NCI-H187 treated with DMSO at 0.1 percent for 48 hours (cell line): ENCODE data around the gene ZNF750.

Source experiments
- DNase-seq: peaks from one replicate; lab custom pipeline; 2025; lab: John Stamatoyannopoulos, UW

The ZNF750 gene

GRCh38 chr17:82872591-82873520 lies 33.0 kb upstream of the ZNF750 start:
- DNase-seq, result no peak

DNA sequence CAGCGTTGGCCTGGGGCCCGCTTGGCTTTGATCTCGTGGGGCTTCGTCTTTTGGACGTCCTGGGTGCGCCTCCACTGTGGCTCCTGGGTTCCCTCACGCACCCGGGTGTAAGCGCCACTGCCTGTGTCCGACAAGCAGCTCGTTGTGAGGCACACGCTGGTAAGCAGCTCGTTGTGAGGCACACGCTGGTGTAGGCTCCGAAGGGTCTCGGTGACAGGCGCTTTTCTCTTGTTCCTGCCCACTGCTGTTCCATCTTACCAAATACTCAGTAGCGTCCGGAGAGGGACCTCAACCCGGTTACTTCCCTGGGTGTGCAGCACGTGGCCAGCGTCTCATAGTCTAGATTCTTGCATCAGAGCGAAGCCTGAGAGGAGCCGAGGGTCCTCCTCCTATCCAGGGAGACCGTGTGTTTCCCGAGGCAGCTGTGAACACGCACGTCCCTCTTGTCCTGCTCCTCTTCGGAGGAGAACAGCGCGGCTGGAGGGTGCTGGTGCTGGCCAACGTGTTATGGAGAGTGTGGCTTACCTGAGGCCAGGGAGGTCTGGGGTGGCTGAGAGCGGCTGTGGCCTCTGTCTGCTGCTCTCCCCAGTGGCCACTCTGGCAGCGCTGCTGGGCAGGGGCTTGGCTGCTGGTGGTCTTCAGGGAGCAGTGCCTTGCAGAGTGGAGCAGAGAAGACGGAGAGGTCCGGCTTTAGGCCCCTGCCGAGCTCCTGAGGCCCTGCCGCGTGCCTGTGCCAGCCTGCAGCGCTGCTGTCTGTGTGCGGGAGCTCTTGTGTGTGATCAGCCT lies 32.1 kb upstream of the ZNF750 start:
- DNase-seq, result no peak

- DNase-seq, result no peak
Measured at GRCh38 chr17:82871056-82871775, 31.4 kb upstream of the ZNF750 start.

DNA sequence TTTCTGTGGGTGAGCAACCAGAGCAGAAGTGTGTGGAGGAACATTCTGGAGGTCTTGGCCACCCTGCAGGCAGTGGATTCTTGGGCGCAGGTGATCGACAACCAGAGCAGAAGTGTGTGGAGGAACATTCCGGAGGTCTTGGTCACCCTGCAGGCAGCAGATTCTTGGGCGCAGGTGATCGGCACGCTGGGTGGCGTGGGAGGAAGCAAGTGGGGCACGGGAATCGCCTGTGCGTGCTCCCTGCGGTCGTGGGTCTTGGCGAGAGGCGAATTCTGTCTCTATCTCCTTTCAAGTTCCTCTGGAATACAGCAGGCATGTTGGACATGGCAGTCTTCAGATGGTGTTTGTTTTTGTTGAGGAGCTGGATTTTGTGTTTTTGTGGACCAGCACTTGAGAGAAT lies 30.7 kb upstream of the ZNF750 start:
- DNase-seq, result no peak

GRCh38 chr17:82870091-82870491 lies 30.3 kb upstream of the ZNF750 start:
- DNase-seq, result no peak

DNA sequence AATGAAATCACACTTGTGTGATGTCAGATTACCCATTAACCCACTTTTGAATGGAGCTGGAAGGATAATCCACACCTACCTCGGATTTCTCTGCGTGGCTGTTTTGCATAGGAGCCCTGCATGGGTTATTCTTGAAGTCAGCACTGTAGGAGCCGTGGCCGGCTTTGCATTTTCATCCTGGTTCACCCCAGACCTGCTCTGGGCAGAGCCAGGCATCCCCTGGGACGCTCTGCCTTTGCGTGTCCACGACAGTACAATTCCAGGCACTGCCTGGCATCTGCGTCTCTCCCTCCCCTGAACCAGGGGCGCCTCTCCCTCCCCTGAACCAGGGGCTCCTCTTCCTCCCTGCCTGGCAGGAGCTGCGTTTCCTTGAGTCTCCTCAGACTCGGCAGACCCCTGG lies 29.7 kb upstream of the ZNF750 start:
- DNase-seq, result no peak

DNA sequence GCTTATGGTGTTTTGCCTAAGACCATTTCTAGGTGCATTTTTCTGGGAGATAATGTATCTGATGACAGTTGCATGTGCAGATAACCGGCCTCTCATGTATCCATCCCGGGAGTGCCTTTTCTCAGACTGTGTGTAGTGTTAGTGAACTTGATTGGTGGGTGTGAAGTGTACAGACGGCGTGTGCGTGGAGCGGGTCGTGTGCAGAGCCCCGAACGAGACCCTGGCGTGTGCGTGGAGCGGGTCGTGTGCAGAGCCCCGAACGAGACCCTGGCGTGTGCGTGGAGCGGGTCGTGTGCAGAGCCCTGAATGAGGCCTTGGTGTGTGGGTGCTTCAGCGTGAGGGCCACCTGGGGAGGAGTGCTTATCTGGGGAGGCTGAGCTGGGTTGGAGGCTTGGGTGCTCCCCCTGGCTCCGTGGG lies 28.9 kb upstream of the ZNF750 start:
- no peak for DNase-seq

- DNase-seq, result no peak
Measured at GRCh38 chr17:82867763-82868325, 28.0 kb upstream of the ZNF750 start.

DNA sequence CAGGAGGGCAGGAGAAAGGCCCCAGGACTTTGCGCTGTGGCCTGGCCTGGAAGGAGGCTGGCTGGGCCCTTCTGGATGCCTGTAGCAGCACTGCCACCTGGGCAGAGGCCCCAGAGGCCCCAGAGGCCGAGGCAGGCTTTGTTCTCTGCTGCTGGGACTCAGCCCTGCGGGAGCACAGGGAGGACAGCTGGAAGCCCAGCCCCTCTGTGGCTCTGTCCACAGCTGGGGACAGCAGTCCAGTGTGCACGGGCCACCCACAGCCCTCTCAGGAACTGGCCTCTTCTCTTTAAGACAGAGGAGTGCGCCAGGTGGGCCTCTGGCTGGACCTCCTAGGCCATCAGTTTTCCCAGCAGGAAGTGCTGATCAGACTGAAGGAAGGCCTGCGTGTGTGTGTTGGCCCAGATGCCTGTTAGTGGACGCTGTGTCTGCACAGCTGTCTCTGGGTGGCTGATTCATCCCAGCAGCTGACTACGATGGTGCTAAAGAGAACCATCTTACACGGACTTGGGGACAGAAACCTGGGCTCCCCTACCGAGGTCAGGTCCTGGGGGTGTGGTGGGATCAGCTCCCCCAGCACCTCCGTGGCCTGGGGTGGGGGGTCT lies 26.9 kb upstream of the ZNF750 start:
- no peak for DNase-seq

GRCh38 chr17:82865774-82866395 lies 26.1 kb upstream of the ZNF750 start:
- DNase-seq, result peak; percentile 59

DNA sequence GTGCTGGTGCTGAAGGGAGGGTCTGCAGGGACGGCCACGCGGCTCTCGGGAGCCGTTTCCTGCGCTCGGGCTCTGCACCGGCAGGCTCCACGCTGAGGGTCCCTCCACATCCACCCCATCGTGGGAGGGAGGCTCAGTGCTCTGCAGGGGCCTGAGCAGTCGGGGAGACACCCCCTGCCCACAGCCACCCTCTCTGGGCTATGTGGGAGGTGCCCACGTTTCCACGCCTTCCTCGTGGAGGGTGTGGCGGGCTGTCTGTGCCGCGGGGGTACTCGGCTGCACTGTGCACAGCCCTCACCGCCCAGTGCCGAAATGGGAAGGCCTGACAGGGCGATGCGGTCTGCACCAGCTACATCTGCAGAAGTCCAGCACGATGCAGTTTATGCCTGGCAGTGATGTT lies 25.5 kb upstream of the ZNF750 start:
- no peak for DNase-seq

- DNase-seq, result no peak
Measured at GRCh38 chr17:82864713-82865248, 25.0 kb upstream of the ZNF750 start.

GRCh38 chr17:82863941-82864712 lies 24.3 kb upstream of the ZNF750 start:
- no peak for DNase-seq

GRCh38 chr17:82863383-82863940 lies 23.6 kb upstream of the ZNF750 start:
- no peak for DNase-seq

- no peak for DNase-seq
Measured at GRCh38 chr17:82862737-82863382, 23.0 kb upstream of the ZNF750 start.

DNA sequence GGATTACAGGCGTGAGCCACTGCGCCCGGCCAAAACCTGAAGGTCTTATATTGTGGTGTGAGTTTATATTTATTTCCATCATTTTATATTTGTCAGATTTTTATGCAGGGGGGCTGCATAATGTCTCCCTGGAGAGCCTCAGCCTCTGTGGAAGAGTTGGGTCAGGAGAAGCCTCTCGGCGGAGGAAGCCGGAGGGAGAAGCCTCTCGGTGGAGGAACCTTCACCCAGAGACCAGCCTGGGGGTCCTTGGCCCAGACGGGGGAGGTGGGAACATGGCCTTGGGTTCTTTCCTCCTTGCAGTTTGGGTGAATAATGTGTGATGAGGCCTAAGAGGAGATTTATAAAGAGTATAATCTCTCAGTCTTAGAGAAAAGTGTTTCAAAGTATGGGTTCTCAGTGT lies 22.4 kb upstream of the ZNF750 start:
- no peak for DNase-seq

- DNase-seq, result no peak
Measured at GRCh38 chr17:82861393-82861775, 21.6 kb upstream of the ZNF750 start.

- DNase-seq, result no peak
Measured at GRCh38 chr17:82860606-82861392, 21.0 kb upstream of the ZNF750 start.
